ENCODE results near the gene NANS.
"Not testable (repeated sequence)": the region's sequence is repeated elsewhere in the genome, so short reads cannot be mapped to it uniquely, and the experiment has no call there.

Gene NANS

DNA sequence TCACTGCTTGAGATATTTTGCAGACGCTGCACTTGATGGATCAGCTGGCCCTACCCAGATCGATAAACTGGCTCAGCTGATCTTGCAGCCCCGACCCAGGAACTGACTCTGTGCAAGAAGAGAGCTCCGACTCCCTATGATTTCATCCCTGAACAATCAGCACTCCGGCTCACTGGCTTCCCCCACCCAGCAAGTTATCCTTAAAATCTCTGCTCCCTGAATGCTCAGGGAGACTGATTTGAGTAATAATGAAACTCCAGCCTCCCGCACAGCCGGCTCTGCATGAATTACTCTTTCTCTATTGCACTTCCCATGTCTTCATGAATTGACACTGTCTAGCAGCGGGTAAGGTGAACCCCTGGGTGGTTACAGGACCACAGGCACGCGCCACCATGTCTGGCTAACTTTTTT is 16.9 kb upstream of the NANS start:
- DNase-seq: no peak

DNA sequence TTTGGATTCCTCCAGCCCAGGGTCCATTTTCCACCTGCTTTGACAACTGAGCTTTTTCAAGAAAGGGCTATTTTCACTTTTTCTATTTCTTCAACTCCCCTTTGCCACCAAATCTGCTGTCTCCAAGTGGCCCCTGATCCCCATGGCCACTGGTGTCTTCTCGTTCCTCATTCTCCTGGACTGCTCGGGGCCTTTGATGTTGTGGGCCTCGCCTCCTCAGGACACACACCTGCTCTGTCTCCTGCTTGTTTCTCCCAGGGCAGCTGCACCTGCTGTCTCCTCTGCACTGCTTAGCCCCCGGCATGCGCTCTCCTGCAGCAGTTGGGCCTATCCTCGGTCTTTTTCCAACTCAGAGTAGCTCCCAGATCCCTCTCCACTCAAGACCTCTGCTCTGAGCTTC is 16.3 kb upstream of the NANS start:
- DNase-seq: no peak

DNA sequence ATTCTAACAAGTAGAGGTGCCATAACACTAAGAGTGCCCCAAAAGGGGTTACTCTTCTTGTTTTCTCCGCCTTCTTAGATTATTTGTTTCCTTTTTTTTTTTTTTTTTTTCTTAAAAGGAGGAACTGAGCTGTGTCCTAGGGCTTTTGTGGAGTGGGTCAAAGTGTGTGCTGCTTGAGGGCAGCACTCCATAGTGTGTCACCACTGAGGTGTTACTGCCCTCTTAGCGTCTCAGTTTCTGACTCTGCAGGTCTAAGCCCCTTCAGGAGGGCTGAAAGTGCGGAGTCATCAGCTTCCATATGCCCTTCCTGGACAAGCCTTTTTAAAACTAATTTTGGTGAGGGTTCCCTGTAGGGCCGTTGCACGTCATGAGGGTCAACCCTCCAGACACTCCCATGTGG is 12.6 kb upstream of the NANS start:
- no peak for DNase-seq

DNA sequence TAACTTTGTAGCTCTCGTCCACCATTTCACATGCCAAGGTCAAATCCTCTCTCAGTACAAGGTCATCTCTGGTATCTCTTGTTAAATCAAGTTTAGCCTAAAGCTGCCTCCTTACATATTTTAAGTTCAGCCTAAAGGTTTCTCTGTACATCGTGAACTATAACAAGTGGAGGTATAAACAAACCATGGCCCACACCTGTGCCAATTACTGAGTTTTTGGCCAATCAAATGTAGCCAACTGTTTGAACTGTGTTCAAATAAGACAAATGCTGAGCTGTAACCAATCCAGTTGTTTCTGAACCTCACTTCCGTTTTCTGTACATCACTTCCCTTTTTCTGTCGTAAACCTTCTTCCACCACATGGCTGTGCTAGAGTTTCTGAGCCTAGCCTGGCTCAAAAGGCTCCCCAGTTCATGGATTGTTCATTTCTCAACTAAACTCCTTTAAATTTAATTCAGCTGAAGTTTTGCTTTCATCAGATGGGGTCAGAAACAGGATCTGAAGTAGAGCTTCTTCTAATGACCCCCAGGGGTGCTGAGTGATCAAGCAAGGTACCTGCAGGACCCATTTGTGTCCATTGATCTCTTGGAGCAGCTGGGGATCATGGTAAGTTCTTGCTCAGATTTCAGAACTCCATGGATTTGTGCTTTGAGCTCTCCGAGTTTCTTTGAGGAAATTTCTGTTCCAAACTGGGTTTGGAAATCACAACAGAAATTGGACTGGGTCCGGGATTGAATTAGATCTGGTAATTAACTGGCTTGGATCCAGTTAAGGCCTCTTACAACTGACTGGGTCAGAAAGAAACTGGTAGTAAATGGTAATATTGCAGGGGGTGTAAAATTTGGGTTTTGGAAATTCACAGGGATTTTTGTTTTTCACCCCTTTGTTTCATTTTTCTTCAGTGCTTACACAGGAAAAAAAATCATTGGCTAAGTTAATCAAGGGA is 11.0 kb upstream of the NANS start:
- DNase-seq: peak; percentile 12

DNA sequence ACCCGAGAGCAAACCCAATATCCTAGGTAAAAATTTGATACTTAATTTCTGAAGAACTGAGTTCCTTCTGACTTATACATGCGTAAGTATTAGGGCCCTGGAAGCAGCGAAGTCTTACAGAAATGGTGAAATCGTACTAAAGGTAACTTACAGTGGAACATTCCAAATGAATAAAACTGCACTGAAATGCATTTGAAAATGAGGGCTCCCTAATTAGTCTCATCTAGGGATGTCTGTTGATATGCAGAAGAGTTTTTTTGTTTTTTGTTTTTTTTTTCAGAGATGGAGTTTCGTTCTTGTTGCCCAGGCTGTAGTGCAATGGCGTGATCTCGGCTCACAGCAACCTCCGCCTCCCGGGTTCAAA is 10.4 kb upstream of the NANS start:
- no peak for DNase-seq

DNA sequence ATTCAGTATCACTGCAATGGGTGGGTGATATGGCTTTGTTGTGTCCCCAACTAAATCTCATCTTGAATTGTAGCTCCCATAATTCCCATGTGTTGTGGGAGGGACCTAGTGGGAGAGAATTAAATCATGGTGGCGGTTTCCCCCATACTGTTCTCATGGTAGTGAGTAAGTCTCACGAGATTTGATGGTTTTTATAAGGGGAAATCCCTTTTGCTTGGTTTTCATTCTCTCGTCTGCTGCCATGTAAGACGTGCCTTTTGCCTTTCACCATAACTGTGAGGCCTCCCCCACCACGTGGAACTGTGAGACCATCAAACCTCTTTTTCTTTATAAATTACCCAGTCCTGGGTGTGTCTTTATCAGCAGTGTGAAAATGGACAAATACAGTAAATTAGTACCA is 9.5 kb upstream of the NANS start:
- no peak for DNase-seq

DNA sequence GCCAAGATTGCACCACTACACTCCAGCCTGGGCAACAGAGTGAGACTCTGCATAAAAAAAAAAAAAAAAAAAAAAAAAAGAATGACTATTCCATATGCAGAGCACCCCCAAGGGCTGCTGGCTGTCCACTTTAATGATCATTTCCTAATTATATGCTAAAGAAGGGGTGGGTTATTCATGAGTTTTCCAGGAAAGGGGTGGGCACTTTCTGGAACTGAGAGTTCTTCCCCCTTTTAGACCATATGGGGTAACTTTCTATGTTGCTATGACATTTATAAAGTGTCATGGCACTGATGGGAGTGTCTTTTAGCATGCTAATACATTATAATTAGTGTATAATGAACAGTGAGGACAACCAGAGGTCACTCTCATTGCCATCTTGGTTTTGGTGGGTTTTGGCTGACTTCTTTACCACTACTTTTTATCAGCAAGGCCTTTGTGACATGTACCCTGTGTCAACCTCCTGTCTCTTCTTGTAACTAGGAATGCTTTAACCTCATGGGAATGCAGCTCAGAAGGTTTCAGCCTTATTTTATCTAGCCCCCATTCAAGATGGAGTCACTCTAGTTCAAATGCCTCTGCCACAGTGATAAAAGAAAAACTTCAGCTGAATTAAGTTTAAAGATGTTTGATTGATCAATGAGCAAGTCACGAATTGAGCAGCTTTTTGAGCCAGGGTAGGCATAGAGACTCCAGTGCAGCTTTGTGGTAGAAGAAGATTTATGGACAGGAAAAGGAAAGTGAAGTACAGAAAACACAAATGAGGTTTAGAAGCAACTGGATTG is 7.1 kb upstream of the NANS start:
- DNase-seq: no peak

DNA sequence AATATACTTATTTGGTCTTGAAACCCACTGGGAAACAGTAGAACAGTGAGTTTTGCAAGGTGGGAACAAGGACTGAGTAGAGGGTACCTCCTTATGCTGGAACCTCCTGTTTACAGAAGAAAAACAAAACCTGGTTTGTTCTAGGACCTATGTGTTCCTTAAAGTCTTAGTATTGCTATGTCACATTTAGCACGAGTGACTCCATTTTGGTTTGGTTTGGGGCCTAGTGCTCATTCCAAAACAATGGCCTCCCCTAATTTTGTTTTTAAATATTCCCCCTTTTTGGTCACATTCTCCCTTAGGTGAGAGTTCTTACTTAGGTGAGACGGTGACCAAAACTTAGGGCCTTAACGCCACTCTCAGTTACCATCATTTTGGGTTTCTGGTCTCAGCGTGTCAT is 6.2 kb upstream of the NANS start:
- DNase-seq: no peak

DNA sequence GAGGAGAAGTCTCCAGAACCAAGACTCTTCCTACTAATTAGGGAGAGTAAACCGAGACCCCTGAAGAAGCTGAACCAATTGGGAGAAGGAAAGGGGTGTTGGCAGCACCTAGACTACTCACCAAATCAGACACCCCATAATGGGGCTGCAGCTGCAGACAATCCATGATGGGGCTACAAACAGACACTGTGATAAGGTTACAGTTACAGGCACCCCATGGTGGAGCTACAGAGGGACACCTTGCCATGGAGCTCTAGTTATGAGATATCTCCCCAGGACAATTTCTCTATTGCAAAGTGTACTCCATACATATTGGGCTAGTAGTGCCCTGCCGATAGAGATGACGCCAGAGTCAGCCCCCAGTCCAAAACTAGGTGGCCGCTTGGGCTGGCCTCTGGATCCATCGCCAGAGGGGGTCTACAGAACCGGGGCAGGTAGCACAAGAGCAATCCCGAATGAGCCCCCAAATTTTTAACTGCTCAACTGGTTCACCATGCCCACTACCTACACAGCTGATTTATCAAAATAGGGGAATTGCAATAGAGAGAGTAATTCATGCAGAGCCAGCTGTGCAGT is 2.1 kb upstream of the NANS start:
- no peak for DNase-seq

DNA sequence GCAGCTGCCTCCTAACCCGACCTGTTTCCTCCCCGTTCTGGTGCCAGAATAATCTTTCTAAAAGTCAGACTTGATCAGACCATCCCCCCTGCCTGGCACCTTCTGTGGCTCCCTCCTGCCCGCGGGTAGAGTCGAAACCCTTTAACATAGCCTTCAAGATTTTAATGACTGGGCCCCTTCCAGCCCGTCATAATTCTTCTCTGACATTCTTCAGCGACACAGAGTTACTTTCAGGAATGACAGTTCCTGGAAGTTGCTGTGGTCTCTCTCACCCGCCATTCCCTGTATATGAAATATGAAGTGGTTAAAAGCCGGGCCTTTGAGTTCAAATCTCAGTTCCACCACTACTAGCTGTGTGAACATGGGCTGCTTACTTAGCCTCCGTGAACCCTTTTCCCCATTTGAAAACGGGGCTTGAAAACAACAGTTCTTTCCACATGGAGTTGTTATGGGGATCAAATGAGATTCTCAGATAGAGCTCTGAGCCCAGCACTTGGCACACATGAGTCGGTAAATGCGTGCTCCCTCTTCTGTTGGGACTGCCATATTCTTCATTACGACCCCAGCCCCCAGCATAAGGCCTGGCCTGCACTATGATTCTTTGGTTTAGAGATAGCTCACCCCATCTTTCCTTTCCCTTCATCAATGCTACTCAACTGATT is 737 bp downstream of the NANS start:
- no peak for DNase-seq

DNA sequence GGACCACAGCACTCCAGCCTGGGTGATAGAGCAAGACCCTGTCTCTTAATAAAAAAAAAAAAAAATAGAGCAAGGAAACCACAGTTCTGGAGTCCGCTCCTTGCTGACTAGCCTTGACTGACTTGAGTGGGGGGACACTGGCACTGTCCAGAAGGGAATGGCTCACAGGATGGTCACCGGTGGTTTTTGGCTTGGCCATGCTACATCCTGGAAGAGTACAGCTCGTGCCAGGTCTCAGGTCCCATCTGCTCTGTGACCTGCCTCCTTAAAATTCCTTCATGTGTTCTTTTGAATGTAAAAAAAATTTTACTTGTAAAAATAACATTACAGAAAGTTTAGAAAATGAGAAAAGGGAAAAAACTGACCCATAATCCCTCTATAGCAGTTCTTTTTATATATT is 5.6 kb downstream of the NANS start:
- DNase-seq: no peak

DNA sequence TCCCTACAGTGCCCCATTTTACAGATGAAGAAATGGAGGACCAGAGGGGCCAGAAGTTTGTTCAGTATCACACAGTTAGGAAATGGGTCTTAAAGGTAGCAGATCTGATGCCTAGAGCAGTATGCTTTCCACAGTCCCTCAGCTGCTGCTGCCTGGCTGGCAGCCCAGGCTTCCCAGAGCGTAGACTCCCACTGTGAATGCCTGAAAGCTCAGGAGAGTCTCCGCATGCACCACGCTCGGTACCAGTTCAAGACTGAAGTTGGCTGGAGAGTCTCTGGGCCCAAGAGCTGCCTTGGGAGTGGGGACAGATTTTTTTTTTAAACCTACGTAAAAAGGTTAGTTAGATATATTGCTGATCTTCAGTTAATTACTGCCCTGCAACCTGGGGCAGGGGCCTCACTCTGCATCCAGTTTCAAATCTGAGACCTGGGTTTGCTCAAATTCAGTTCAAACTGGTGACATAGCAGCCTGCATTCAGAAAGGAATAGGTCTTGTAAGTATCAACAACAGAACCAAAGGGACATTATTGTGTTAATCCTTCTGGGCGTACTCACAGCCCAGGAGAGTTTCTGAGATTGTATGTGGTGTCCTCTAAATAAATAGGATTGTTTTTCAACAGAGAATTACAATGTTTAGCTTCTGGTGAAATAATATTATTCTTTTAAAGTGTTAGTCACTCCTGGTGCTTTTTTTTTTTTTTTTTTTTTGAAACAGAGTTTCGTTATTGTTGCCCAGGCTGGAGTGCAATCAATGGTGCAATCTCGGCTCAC is 8.3 kb downstream of the NANS start:
- no peak for DNase-seq

DNA sequence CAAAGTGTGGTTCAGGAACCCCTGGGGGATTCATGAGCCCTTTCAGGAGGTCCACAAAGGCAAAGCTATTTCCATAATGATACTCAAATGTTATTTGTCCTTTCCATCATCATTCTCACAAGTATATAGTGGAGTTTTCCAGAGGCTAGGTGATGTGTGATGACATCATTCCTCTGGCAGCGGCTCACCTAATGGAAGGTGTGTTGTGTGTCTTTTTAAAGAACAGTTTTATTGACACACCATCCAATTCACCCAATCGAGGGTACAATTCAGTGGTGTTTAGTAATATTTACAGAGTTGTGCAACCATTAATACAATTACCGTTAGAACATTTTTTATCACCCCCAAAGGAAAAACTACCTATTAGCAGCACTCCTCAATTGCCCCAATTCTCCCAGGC is 9.7 kb downstream of the NANS start:
- DNase-seq: no peak

DNA sequence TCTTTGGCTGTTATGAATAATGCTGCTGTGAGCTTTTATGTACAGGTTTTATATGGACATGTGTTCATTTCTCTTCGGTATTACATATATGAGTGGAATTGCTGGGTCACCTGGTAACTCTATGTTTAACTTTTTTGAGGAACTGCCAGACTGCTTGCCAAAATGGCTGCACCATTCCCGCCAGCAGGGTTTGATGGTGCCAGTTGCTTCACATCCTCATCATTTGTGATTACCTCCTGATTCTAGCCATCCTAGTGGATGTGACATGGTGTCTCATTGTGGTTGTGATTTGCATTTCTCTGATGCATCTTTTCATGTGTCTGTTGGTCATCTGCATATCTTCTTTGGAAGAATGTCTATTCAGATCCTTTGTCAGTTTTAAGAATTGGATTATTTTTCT is 10.7 kb downstream of the NANS start:
- no peak for DNase-seq

DNA sequence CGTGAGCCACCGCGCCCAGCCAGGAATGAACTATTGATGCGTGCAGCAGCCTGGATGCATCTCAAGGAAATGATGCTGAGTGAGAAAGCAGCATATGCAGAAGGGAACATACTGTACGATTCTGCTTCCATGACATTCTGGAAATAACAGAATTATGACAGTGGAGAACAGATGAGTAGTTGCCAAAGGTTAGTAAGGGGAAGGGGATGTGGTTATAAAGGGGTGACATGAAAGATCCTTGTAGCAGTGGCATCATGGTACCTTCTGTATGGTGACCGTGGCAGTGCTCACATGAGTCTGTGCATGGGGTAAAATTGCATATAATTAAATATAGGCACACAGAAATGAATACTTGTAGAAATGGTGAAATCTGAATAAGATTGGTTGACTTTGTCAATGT is 13.0 kb downstream of the NANS start:
- no peak for DNase-seq

DNA sequence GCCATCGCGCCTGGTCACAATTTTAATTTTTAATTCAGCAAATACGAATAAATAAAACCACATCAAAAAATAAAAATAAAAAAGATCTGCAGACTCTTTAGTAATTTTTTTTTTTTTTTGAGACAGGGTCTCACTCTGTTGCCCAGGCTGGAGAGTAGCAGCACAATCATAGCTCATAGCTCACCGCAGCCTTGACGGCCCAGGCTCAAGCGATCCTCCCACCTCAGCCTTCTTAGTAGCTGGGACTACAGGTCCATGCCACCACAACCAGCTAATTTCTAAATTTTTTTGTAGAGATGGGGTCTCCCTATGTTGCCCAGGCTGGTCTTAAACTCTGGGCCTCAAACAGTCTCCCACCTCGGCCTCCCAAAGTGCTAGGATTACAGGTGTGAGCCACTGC is 14.2 kb downstream of the NANS start:
- DNase-seq: no peak

DNA sequence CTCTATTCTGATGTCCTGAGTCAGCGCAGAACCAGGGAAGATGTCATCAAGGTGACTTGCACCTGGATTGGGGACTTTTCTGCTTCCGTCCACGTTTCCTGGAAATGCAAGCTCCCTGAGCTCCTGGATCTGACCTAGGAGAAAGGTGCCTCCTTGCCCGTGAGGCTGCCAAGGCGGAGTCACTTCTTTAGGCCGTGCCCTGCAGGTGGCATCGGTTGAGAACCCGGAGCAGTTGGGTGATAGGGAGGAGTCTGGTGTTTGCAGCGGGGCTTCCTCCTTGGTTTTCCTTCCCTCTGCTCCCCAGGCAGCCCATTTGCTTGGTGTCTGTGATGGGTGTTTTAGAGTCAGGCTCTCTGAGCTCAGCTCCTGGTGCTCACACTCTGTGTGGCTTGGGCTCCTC is 15.2 kb downstream of the NANS start:
- no peak for DNase-seq

DNA sequence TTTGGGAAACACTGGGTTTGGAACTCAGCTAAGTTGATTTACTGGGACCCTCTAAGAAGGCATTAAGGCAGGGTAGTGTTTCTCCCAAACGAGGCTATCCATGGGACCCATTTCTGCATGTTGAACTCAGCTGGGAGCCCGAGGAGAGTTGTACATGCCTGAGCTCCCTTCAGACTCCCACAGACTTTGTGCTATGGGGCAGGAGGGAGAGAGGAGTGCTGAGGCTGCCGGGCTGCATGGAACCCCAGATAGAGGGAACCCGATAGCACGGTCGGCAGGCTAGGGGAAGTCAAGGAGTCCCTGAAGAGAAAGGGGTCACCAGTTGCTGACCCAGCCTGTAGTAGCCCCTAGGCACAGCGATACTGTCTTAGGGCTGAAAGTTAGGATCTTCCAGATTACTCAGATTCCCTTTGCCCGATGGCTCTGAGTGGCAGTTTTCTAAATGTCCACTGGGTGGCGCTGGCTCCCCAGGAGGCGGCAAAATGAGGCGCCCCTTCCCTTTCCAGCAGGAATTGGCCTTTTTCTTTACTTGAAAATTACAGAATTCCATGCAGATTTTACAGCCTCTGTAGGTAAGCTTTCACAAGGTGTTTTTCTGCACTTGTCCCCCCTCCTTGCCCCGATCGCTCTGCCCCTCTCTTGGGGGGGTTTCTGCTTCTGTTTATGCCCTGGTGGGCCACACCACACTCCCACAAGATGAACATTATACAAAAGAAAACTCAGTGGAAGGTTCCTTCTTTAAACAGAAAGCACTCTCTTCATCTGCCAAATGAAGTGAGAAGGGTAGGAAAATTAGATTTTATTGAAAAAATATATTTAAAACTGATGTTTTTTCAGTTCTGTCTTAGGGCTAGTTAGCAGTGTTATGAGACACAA is 17.8 kb downstream of the NANS start:
- no peak for DNase-seq

DNA sequence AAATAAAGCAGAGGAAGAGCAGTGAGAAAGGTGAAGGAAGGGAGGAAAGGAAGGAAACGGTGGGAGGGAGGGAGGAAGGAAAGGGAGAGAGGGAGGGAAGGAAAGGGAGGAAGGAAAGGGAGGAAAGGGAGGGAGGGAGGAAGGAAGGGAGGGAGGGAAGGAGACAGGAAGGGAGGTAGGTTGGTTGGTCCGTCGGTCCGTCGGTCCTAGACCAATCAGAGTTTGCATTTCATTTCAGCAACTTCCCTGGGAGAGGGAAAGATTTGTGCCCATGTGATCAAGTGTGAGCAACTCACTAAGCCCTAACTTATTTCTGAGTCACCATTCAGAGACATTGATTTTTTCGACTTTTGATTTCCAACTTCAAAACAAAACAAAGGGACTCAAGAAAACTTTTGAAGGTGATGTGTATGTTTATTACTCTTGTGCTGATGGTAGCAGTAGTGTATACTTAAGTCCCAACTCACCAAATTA is 18.8 kb downstream of the NANS start:
- no peak for DNase-seq

DNA sequence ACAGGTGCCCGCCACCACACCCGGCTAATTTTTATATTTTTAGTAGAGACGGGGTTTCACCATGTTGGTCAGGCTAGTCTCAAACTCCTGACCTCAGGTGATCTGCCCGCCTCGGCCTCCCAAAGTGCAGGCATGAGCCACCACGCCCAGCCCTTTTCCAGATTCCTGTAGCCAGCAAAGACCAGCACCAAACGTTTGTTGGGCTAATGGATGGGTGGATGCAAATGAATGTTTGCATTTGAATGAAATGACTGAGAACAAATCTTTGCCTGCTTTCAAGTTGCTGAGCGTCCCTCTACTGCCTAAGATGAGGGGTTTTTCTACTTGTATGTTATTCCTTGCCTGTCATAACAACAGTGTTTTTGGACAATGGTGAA is 20.0 kb downstream of the NANS start:
- not testable (repeated sequence) for DNase-seq

DNA sequence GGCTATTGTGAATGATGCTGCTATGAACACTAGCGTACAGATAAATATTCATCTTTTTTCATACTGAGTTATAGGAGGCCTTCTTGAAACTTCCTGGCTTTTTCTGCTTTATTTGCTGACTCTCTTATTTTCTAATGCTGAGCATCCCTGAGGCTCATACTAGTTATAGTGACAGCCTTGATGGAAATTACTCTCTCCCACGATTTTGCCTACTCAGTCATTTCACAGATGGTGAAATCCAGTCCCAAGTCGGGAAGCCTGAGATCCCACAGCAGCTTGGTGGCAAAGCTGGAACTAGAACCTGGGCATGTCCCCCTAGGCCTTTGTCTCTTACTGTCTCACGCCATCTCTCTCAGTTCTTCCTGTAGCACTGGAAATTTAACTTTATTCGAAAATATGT is 22.4 kb downstream of the NANS start:
- no peak for DNase-seq

DNA sequence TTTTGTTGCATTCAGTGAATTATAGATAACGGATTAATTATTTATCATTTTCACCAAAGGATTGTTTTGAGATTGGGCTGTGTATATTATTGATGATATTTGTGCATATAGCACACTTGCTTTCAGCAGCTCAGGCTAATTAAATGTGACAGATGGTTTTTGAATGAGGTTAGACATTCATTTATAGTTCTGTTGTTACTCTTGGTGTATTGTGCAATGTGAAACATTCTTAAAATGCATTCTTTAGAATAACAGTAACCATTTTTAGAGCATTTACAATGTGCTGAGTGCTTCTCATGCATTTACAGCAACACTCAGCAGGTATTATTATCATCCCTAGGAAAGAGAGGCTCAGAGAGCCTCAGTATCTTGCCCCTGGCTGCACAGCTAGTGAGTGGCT is 23.8 kb downstream of the NANS start:
- DNase-seq: no peak
